ENCODE data around the gene OR5K3.

OR5K3 gene

DNA sequence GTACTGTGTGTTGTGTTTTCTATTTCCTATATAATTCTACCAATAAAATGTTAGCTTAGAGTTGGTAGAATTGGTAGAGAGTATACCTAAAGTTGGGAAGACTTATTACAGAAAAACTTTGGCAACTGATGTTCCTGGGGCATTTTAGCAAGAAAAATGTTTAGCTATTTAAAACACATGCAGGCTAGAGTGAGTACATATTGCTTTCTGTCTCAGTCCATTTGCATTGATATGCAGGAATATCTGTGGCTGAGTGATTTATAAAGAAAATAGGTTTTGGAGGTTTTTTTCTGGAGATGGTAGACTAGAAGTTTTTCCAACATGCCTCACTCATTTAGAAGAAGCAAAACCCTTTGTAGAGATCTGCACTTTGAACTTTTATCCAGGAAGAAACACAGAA lies 42.1 kb downstream of the OR5K3 start:
- DNase-seq (ENCODE audit: low read depth in 2 of 3, low spot score in 2 of 3): no peak

DNA sequence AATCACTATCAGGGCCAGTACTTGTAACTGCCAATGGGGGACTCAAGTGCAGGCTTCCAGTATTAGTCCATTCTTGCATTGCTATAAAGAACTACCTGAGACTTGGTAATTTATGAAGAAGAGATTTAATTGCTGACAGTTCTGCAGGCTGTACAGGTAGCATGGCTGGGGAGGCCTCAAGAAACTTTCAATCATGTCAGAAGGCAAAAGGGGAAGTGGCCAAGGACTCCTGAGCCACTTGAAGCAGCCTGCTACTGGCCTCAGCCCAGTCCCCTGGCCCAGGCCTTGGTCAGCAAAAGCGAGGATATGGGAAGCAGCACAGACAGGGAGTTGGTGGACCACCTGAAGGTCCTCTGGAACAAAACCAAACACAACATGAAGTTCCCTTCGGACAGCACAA lies 43.3 kb downstream of the OR5K3 start:
- no peak for DNase-seq (ENCODE audit: low read depth in 2 of 3, low spot score in 2 of 3)

DNA sequence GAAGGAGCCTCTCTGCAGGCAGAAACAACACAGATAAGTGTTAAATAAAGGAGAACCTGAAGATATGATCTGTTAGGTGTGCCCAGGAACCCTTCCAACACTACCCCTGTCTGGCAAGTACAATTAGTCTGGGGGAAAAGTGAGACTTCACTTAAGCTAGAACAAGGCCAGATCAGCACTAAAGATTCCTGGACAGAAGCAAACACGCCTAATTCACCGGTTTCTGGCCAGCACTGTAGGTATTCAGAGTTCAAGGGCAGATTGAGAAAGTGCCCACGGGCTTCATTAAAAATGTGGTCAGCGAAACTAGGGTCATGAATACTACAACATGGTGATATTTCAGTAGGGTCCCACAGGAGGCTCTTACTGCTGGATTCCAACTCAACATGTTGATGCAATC lies 43.9 kb downstream of the OR5K3 start:
- DNase-seq (ENCODE audit: low read depth in 2 of 3, low spot score in 2 of 3): no peak

DNA sequence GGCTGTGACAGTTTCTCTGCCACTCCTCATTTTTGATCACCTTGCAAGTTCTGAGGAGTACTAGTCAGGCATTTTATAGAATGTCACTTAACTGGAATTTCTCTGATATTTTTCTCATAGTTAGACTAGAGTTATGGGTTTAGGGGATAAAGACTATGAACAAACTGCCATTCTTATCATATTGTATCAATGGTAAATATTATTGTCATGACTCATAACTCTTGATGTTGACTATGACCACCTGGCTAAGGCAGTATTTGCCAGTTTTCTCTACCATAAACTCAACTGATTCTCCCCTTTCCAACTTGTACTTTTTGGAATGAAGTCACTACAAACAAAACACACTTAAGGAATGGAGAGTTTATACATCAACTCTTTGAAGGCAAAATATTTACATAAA lies 49.8 kb downstream of the OR5K3 start:
- DNase-seq (ENCODE audit: low read depth in 2 of 3, low spot score in 2 of 3): no peak
